GM18951 (cell line): ENCODE measurements around the gene MYEF2.
A peak's percentile ranks its signal among the peaks of the same experiment; 100 is the strongest.

Experiments
- POLR2A ChIP-seq: IDR thresholded peaks from 4 replicates; pipeline ENCODE4 v1.6.1; 2011; ENCODE audit warnings: mild to moderate bottlenecking; ENCODE audit not compliant: insufficient read length, insufficient read depth; ENCODE audit errors: extremely low read depth
- in situ Hi-C: fragments of 300-500 bp; cut with MboI; formaldehyde crosslinking; loops from one replicate; pipeline ENCODE4 v1.12.0; 2022; ENCODE audit warnings: low sequenced_read_pairs, mixed read lengths, inconsistent platforms; ENCODE audit not compliant: unreplicated experiment

MYEF2 gene, protein sequence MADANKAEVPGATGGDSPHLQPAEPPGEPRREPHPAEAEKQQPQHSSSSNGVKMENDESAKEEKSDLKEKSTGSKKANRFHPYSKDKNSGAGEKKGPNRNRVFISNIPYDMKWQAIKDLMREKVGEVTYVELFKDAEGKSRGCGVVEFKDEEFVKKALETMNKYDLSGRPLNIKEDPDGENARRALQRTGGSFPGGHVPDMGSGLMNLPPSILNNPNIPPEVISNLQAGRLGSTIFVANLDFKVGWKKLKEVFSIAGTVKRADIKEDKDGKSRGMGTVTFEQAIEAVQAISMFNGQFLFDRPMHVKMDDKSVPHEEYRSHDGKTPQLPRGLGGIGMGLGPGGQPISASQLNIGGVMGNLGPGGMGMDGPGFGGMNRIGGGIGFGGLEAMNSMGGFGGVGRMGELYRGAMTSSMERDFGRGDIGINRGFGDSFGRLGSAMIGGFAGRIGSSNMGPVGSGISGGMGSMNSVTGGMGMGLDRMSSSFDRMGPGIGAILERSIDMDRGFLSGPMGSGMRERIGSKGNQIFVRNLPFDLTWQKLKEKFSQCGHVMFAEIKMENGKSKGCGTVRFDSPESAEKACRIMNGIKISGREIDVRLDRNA

DNA sequence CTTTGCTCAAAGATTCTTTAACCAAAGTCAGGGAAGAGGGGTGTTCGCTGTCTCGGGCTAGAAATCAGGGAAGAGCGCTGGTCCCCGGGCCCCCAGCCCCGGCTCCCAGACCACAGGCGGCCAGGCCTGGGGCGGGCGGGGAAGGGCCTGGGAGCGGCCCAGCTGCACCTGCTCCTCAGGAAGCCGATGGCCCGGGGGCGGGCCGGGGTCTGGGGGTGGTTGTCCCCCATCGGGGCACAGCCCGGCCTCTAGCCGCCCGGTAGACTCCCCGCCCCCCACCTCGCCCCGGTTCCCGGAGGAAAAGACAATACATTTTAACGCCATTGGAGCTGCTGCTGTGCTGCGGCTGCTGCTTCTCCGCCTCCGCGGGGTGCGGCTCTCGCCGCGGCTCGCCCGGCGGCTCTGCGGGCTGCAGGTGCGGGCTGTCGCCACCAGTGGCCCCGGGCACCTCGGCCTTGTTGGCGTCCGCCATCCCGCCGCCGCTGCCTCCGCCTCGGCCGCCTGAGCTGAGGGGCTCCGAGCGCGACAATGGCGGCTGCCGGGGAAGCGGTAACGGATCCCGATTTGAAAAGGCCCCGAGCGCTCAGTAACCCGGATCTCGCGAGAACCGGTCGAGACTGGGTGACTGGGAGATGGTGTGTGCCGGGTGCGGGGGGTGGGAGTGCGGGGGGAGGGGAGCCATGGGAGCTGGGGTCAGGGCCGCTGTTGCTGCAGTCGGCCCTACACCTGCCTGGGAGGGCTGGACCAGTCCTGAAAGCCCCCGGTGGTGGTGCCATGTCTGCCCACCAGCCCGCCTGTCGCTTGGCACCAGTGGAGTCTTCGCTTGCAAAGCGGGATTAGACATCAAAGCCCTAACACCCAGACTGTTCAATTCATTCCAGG lies at the start of gene MYEF2:
TSS of gene MYEF2 (minus strand) at position 530 of the 882 bp plus-strand sequence. CDS start at position 472, 58 bp downstream.
- peak; percentile 70 for TF ChIP-seq POLR2A
- in situ Hi-C loops = no loop called here

DNA sequence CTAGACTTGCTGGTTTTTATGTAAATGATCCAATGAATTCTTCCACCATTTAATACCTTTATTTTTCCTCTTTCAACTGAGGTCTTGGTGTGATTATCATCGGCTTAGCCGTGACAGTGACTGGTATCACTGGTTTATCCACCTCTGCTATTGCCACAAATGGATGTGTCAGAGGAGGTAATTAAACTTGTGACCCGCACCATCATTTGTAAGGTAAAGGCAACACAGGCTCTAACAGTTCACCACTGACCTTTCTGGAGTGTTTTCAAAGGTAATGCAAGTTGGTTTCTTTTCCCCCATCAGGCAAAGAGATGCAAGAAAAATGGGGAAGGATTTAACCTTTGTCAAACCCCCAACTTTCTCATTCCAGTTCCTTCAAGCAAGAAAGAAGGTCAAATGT lies 47.7 kb upstream of the MYEF2 start:
- TF ChIP-seq POLR2A = no peak
- in situ Hi-C loops = no loop called here

DNA sequence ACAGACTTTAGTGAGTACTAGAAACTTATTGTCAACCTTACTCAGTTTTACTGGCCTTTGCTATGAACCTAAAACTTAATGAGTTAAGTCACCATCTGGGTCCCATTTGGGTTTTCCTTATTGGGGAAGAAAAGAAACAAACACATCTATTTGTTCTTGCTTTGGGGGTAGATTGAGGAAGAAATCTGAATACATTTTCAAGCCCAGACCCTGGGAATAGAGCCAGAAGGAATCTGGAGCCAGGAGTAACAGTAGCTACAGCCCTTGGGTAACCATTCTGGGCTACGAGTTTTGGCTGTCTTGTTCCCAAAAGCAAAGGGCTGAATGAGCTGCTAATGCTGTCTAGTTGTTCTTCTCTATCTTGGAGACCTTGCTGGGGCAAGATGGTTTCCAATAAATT lies 44.5 kb upstream of the MYEF2 start:
- TF ChIP-seq POLR2A = no peak
- in situ Hi-C loops = no loop called here

DNA sequence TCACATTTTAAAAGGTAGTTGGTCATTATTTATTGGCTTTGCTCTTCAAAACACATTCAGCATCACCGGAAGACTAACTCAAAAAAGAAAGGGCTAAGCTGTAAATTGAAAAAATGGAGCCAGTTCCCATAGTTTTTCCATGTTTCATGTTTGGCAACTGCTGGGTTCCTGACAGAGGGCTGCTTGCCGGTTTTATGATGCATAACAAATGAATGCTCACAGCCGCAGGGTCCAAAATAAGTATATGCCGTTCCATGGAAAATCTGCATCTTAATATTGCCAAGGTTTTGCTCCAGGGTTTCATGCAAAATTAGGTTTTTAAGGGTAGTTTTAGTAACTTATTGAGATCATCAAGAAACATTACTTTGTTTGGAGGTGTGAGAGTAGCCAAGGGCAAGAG lies 43.8 kb upstream of the MYEF2 start:
- in situ Hi-C loops = no loop called here
- no peak for TF ChIP-seq POLR2A

DNA sequence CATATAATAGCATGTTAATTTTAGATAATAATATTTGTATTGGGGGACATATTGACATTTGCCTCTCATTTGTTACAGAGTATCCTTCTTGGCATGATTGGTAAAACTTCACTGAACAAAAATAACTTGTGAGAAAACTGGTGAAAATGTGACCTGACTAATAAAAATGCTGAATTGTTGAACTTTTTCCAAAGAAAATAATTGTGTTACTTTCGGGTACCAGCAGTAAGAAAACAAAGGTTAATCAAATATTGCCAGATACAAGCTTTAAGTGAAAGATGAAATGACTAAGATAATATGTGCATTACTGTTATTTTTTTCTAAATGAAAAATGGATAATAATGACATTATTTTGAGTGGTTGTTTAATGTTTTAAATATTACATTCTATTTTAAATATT lies 43.2 kb upstream of the MYEF2 start:
- no peak for TF ChIP-seq POLR2A
- in situ Hi-C loops = no loop called here

DNA sequence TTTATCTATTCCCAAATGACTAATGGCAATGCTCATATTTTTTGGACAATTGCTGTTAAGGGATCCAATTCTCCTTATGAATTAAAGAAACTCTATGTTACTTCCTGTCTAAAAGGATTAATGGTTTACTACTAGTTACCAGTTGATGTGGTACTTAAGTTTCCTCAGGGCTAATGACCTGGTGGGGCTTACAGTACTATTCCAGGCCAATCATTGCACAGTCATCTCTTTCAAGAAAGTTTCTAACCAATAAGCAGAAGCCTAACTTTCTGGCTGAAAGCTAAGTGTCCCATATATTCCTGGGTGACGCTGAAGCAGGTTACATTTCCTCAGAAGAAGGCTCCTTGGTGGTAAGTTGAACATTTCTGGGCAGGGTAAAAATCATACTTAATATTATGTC lies 27.9 kb upstream of the MYEF2 start, which contains the start of gene SLC12A1:
TSS of gene SLC12A1 (plus strand) at position 322 of the 400 bp plus-strand sequence. CDS start 1,418 bp downstream, outside the sequence.
- in situ Hi-C loops = no loop called here
- TF ChIP-seq POLR2A = no peak

DNA sequence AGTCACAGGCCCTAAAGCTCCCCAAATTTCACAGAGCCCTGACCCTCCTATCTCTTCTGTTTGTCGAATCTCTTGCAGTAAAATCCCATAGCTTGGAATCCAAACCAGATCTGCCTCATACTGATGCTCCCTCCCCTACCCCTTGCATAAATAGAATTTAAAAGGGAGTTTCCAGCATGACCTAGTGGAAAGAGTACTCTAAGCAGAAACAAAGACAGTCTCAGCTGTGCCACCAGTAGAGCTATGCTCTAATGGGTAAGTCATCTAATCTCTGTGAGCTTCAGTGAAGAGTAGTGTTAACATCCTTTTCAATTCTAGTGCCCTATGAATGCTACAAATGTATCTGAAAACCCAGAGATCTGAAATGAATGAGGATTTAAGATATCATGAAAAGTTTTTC lies 24.0 kb upstream of the MYEF2 start:
- in situ Hi-C loops = no loop called here
- TF ChIP-seq POLR2A = no peak

DNA sequence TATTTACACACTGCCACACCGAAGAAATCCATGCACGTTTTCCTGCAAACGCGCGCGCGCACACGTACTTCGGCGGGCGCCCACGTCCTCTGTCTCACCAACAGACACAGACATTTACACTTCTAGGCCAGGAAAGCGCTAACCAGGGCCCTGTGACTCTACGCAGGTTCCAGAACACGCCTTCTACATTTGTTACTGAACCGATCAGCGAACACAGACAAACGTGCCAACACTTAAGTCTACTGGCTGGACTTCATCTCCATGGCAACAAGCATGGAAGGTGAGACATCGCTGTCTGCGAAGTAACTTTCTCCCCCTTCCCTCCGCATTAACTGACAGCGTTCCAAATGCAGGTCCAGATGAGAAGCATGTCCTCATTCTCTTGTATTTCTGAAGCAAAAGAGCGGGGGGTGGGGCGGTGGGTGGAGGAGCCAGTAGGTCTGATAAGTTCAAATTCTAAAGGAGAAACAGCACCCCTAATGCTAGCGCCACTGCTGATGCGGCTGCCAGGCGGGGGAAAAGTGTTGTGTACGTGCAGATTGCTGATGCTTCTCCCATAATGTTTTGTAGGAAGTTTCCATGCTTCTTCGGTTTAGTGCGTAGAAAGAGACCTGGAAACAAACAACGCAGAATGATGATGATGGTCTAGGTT lies 13.6 kb upstream of the MYEF2 start, which contains the start of gene CTXN2:
TSS of gene CTXN2 (plus strand) at position 92 of the 652 bp plus-strand sequence. CDS start 9,636 bp downstream, outside the sequence.
- in situ Hi-C loops = no loop called here
- TF ChIP-seq POLR2A = no peak

DNA sequence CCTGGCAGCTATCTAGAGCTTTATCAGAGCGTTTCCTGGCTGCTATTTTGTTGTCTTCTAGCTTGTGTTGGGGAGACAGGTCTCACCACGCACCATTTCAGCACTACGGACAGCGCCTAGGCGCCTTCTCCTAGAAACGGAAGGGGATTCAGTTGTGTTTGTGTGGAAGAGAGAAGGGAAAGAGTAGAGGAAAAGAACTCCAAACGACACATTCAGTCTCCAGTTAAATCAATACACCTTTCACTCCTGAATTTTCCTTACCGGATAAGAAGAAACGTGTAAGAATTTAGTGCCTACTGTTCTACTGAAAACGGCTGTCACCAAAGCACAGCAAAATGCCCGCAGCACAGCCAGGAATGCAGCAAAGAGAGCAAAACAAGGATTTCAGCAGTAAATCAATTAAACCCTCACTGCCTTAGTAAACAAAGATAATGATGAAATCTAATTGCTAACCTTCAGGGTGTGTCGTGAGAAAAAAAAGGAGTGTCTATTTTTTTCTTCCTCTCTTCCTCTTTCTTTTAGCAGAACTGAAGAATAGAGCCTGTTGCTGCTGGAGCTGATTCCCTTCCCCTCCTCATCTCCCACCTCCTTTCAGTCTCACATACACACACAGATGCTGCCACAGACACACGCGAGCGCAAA lies 13.0 kb upstream of the MYEF2 start:
- TF ChIP-seq POLR2A = no peak
- in situ Hi-C loops = no loop called here

DNA sequence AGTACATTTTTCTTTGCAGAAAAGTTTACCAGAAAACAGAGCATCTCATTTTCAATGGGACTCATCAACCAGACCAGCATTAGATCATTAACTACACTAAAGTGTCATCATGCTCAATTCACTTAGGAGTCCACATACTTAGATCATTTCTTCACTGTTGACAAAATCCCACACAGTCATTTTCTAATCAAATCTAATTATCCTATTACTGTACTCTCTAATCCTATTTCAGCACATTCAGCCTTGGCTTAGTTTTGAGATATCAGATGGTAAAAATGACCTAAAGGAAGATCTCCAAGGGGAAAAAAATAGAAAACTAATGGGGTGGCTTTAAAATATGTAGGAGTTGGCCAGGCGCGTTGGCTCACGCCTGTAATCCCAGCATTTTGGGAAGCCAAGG lies 8.2 kb upstream of the MYEF2 start:
- in situ Hi-C loops = no loop called here
- TF ChIP-seq POLR2A = no peak

DNA sequence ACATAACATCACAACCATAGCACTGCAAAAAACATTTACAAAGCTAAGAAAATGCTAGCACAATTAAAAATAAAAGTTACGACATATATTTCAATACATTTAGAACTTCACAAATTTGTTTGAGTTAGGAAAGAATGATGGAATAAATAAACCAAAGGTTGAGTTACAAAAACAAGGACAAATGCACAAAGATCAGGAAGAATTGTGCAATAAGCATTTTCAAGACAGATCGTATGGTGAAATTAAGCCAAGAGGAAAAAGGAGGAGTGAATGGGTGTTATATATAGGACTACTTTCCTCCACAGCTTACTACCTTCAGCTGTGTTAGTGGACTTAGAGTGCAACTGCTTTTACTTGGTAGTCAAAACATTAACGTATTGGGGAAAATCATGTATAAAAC lies 7.4 kb upstream of the MYEF2 start:
- no peak for TF ChIP-seq POLR2A
- in situ Hi-C loops = no loop called here

DNA sequence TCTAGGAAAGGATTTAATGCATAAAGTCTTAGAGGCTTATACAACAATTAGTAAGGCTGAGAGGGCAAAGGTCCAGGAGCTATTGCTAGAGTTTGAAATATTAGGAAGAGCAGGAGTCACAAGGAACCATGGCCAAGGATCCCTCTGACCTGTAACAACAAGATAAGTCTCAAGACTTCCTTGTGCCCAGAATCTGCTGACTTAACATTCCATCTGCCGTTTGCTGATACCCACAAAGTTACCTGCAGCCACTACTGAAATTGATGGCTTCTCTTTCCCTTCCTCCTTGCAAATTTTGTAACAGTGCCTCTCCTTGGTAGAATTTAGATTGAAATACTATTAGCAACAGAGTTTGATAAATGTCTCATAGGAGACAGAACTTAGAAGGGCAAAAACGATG lies 4.7 kb upstream of the MYEF2 start:
- no peak for TF ChIP-seq POLR2A
- in situ Hi-C loops = no loop called here
